HepG2 (cell line): Measurements from ENCODE around the gene BLVRB. TPM values are rescaled to one million over a fixed set of nuclear protein-coding genes. Genes with fewer than 3 reads are reported as not detected.

Experiments
- ATAC-seq: fragments of 200-7000 bp; cut with Tn5 transposase; 3 replicates; pipeline ENCODE4 v1.9.1; 2020; ENCODE audit warnings: mild to moderate bottlenecking, moderate library complexity
- BruUV-seq: library from RNA; stranded (reverse); fragments of 400-500 nt; replicated peaks from 2 replicates; lab custom pipeline; 2021; lab: Mats Ljungman, UMichigan
- CTCF ChIA-PET: fragments of 300-600 bp; formaldehyde crosslinking; extraction: SDS; loops from one replicate; lab custom pipeline; 2021; ENCODE audit warnings: low total read pairs, inconsistent platforms, low intra/inter-chr PET ratio; lab: Yijun Ruan, JAX
- POLR2A ChIA-PET: fragments of 350-600 bp; sonication (Branson Sonifier 250); formaldehyde crosslinking; loops from one replicate; lab custom pipeline; 2020; ENCODE audit warnings: antibody characterized with exemption, inconsistent platforms; lab: Yijun Ruan, JAX
- DNase-seq: peaks from one replicate; pipeline ENCODE4 v3.0.0-alpha.2; 2015; ENCODE audit warnings: low spot score
- FAIRE-seq: peaks from 3 replicates; lab custom pipeline; 2011; peaks lifted over from hg19 to GRCh38; lab: Jason Lieb, UNC
- H2AFZ ChIP-seq: one replicate; pipeline ENCODE4 v1.6.1; 2011; ENCODE audit warnings: low read length, inconsistent platforms
- H3K27ac ChIP-seq: fragments of 300-600 bp; 3 replicates; pipeline ENCODE4 v1.8.0; 2011; ENCODE audit warnings: mixed run types, mild to moderate bottlenecking, mixed read lengths, low read length, inconsistent platforms; ENCODE audit not compliant: insufficient read depth; ENCODE audit errors: extremely low read length
- H3K27me3 ChIP-seq, 2 experiments: fragments of 200-600 bp in 1 of 2; 2 replicates in 1 of 2; 3 replicates in 1 of 2; pipeline versions ENCODE4 v1.6.0 to v1.8.0; 2011; ENCODE audit warnings: low read length in 2 of 2, mild to moderate bottlenecking in 2 of 2, moderate library complexity in 2 of 2, inconsistent platforms in 1 of 2; ENCODE audit not compliant: insufficient read depth in 2 of 2, control insufficient read depth in 1 of 2
- H3K36me3 ChIP-seq, 2 experiments: fragments of 200-600 bp in 1 of 2; replicated peaks in 1 of 2; 2 replicates in 1 of 2; 3 replicates in 1 of 2; pipeline versions ENCODE4 v1.5.1 to v1.8.0; 2011; ENCODE audit warnings: low read length in 2 of 2, inconsistent platforms in 1 of 2; ENCODE audit not compliant: insufficient read depth in 2 of 2, control insufficient read depth in 1 of 2
- H3K4me1 ChIP-seq: 2 replicates; pipeline ENCODE4 v1.5.1; 2012; ENCODE audit warnings: low read length, inconsistent platforms; ENCODE audit not compliant: insufficient read depth
- H3K4me2 ChIP-seq: 2 replicates; pipeline ENCODE4 v1.6.0; 2011; ENCODE audit warnings: low read depth, low read length, inconsistent platforms
- H3K4me3 ChIP-seq, 3 experiments: fragments of 200-600 bp in 1 of 3; sonication (generic), shearing (Covaris generic) in 1 of 3; replicated peaks in 1 of 3; 2 replicates each; pipeline ENCODE4 v1.5.1; 2011 to 2016; ENCODE audit warnings: low read length in 3 of 3, inconsistent platforms in 2 of 3, low read depth in 2 of 3, mild to moderate bottlenecking in 2 of 3, control low read depth in 1 of 3, mixed read lengths in 1 of 3; ENCODE audit not compliant: insufficient read depth in 1 of 3
- H3K79me2 ChIP-seq: one replicate; pipeline ENCODE4 v1.6.1; 2011; ENCODE audit warnings: low read length, inconsistent platforms; ENCODE audit not compliant: insufficient read depth
- H3K9ac ChIP-seq: 2 replicates; pipeline ENCODE4 v1.6.0; 2011; ENCODE audit warnings: mild to moderate bottlenecking, low read depth, low read length, inconsistent platforms; ENCODE audit not compliant: insufficient read depth
- H3K9me3 ChIP-seq: 2 replicates; pipeline ENCODE4 v1.5.1; 2012; ENCODE audit warnings: mild to moderate bottlenecking, low read length
- H4K20me1 ChIP-seq: 2 replicates; pipeline ENCODE4 v1.6.0; 2011; ENCODE audit warnings: inconsistent platforms, mild to moderate bottlenecking, low read length, moderate library complexity; ENCODE audit not compliant: insufficient read depth
- GMEB2 ChIP-seq: IDR thresholded peaks from 2 replicates; pipeline ENCODE4 v1.6.1; 2016; ENCODE audit warnings: missing biosample characterization, missing genetic modification reagents, low read depth
- KLF15 ChIP-seq: sonication (generic); formaldehyde crosslinking; IDR thresholded peaks from 2 replicates; pipeline ENCODE4 v1.8.1; 2023; ENCODE audit warnings: borderline replicate concordance, mild to moderate bottlenecking, inconsistent platforms, missing genetic modification reagents, mixed read lengths
- MAX ChIP-seq: IDR thresholded peaks from 2 replicates; pipeline ENCODE4 v1.6.1; 2012; ENCODE audit warnings: inconsistent platforms
- MTF2 ChIP-seq: sonication (generic); formaldehyde crosslinking; IDR thresholded peaks from 2 replicates; pipeline ENCODE4 v1.5.0; 2020; ENCODE audit warnings: missing genetic modification reagents, borderline replicate concordance
- NCOR1 ChIP-seq: fragments of 200-600 bp; sonication (generic); IDR thresholded peaks from 2 replicates; pipeline ENCODE4 v1.7.0; 2017; ENCODE audit warnings: antibody characterized with exemption, low read length, borderline replicate concordance
- ZBTB34 ChIP-seq: sonication (generic); formaldehyde crosslinking; IDR thresholded peaks from 2 replicates; pipeline ENCODE4 v1.8.0; 2022; ENCODE audit warnings: mild to moderate bottlenecking, missing genetic modification reagents
- ZNF329 ChIP-seq: sonication (generic); formaldehyde crosslinking; IDR thresholded peaks from 2 replicates; pipeline ENCODE4 v1.9.0; 2021; ENCODE audit warnings: low read depth, mild to moderate bottlenecking, missing genetic modification reagents
- ZNF496 ChIP-seq: sonication (generic); formaldehyde crosslinking; IDR thresholded peaks from 2 replicates; pipeline ENCODE4 v1.8.1; 2023; ENCODE audit warnings: mild to moderate bottlenecking, moderate library complexity, missing genetic modification reagents; ENCODE audit not compliant: insufficient replicate concordance
- ZNF646 ChIP-seq: sonication (generic); formaldehyde crosslinking; IDR thresholded peaks from 2 replicates; pipeline ENCODE4 v1.9.0; 2021; ENCODE audit warnings: mild to moderate bottlenecking, missing genetic modification reagents
- WGBS: methylation state at CpG from one replicate; pipeline ENCODE4 v1.1.6; 2017; ENCODE audit warnings: low lambda C conversion rate; 5-methylcytosine and 5-hydroxymethylcytosine counted together
- in situ Hi-C: cut with HindIII; loops from 2 replicates; pipeline ENCODE4 v1.10.0; 2017; ENCODE audit warnings: low pct_unique_long_range_greater_than_20kb; ENCODE audit not compliant: extremely low pct_ligation_motif_present
- intact Hi-C: fragments of 100-400 bp; cut with micrococcal nuclease; formaldehyde crosslinking; loops from one replicate; pipeline ENCODE4 v1.10.0; 2022; ENCODE audit not compliant: unreplicated experiment
- polyA plus RNA-seq, 8 experiments: library from polyadenylated mRNA; depleted of rRNA in 3 of 8; stranded (reverse) in 7 of 8; unstranded in 1 of 8; fragments of >200 nt; fragmentation: Illumina TruSeq in 4 of 8; extraction: Trizol in 4 of 8; gene quantifications; 2 replicates each; pipeline versions ENCODE4 v1.2.1 to v1.2.3, GENCODE V29; 2011 to 2016; ENCODE audit warnings: low read depth in 4 of 8, missing spikeins in 1 of 8, mixed read lengths in 1 of 8; ENCODE audit not compliant: insufficient read depth in 1 of 8
- total RNA-seq, 5 experiments: library from RNA; depleted of rRNA; stranded (reverse); fragments of >200 nt; fragmentation: Illumina TruSeq; extraction: Trizol; gene quantifications; 2 replicates each; pipeline ENCODE4 v1.2.3, GENCODE V29; 2016; ENCODE audit warnings: low read depth in 1 of 5
- TF ChIP-seq, protein P1 (sequence below): sonication (generic); formaldehyde crosslinking; IDR thresholded peaks from 2 replicates; pipeline ENCODE4 v1.8.0; 2022; ENCODE audit warnings: mild to moderate bottlenecking, missing genetic modification reagents, borderline replicate concordance

BLVRB gene
- total and polyA plus RNA-seq, 2 of the 13 experiments (the other 11 are each of a cell fraction or from before 2014, with no cell fraction given): 25.9 to 51.4 TPM

DNA sequence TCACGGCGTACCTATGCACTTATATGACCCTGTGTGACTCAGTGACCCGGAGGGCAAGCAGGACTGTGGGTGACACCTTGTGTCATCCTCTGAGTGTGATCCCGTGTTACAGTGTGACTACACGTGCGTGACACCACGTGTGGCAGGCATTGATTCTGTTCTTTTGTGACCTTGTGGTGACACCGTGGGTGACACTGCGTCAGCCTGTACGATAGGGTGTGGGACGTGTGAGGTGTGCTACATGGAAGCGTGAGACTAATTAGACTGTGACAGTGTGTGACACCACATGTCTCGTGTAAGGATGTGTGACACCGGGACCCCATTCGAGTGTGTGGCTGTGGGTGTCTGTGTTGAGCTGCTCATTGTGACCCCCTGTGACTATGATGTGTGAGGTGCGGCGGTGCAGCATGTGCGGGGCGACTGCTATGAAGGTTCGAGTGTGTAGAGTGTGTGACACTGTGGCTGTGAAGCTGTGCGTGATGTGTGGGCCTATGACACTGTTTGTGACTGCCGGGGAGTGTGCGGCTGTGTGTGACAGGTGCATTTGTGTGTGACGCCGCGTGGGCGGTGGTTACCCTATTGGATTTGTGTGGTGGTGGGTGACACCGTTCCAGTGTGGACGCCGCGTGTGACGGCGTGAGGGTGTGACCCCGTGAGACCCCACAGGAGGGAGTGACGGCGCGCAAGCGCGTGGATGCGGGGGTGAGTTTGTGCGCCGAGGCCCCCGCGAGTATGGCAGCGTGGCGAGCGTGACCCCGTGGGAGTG, 857 bp upstream of the BLVRB start:
- WGBS: 4% methylated on average over 29 of the region's 48 CpGs
- peaks cover 1 to 17% of the 10 kb centered on the region in 2 experiments; a peak in 3 of 5 replicates for H3K27me3 ChIP-seq
- H3K4me3 ChIP-seq: peak overlapping the region; percentile 44 to 75 (median 62)
- ATAC-seq (peak; percentile 11), FAIRE-seq (no peak), DNase-seq (no peak)
- H3K79me2 ChIP-seq: no peaks in the 10 kb centered on the region
- no peaks in the 10 kb centered on the region for H3K9me3 ChIP-seq
- BruUV-seq: no TSS peak
- no peaks in the 10 kb centered on the region for H4K20me1 ChIP-seq
- peak overlapping the region; percentile 37; the same call in 1 of the 2 replicates for H3K9ac ChIP-seq
- no peaks in the 10 kb centered on the region for H3K36me3 ChIP-seq
- H3K4me2 ChIP-seq: peak overlapping the region; percentile 99
- peaks cover 44% of the 10 kb centered on the region for H3K4me1 ChIP-seq
- intact Hi-C loops (loop anchor here (10.0 kb wide), 1 partner anchor 58 kb away; no protein-coding TSS in a partner anchor), in situ Hi-C loops (no loop called here)
- ChIA-PET CTCF (interaction anchor here (0.7 kb wide), 1 partner anchor 46 kb away, joined by 3 read pairs; no protein-coding TSS in a partner anchor), POLR2A (interaction anchor here (0.7 to 5.5 kb wide), 15 partner anchors 11 to 973 kb away, joined by 3 to 47 read pairs (median 6); partner anchors contain the start of genes C19orf47, PLD3, SERTAD1 and SERTAD3)
- H2AFZ ChIP-seq: no peak overlapping the region
- no peak overlapping the region for H3K27ac ChIP-seq
- TF ChIP-seq, protein P1, sequence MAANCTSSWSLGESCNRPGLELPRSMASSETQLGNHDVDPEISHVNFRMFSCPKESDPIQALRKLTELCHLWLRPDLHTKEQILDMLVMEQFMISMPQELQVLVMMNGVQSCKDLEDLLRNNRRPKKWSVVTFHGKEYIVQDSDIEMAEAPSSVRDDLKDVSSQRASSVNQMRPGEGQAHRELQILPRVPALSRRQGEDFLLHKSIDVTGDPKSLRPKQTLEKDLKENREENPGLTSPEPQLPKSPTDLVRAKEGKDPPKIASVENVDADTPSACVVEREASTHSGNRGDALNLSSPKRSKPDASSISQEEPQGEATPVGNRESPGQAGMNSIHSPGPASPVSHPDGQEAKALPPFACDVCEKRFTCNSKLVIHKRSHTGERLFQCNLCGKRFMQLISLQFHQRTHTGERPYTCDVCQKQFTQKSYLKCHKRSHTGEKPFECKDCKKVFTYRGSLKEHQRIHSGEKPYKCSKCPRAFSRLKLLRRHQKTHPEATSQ (CRISPR knock-in tag): no peak
- TF ChIP-seq NCOR1: no peak
- TF ChIP-seq MAX: peak; percentile 55
- TF ChIP-seq ZNF329 (CRISPR knock-in tag): no peak
- TF ChIP-seq ZNF496 (CRISPR knock-in tag): no peak
- TF ChIP-seq ZNF646 (CRISPR knock-in tag): peak; percentile 9; the same call in 1 of the 2 replicates
- no peak for TF ChIP-seq ZBTB34 (CRISPR knock-in tag)
- peak; percentile 64; the same call in 1 of the 2 replicates for TF ChIP-seq MTF2
- no peak for TF ChIP-seq KLF15
- no peak for TF ChIP-seq GMEB2 (CRISPR knock-in tag)
